Ovary (tissue), 9 donors: ENCODE results near the gene ABCB7. TPM values are rescaled to one million over a fixed set of nuclear protein-coding genes. Genes with fewer than 3 reads are reported as not detected.

ENCODE experiments used
- DNase-seq, 5 donors: peaks; one replicate each; pipeline ENCODE4 v3.0.0-alpha.2; 2019 to 2020
- H3K27ac ChIP-seq, 2 donors: fragments of 200-600 bp; one replicate each; pipeline versions ENCODE4 v1.5.1 to v1.8.0; 2019 to 2022
- H3K27me3 ChIP-seq: fragments of 200-600 bp; one replicate; pipeline ENCODE4 v1.8.0; 2022
- H3K36me3 ChIP-seq: fragments of 200-600 bp; sonication (generic); one replicate; pipeline ENCODE4 v1.5.1; 2019
- H3K4me1 ChIP-seq: one replicate; pipeline ENCODE4 v1.8.1; 2013; ENCODE audit warnings: mild to moderate bottlenecking, moderate library complexity; ENCODE audit not compliant: insufficient read depth
- H3K4me3 ChIP-seq: fragments of 200-600 bp; sonication (generic); one replicate; pipeline ENCODE4 v1.5.1; 2017
- H3K9me3 ChIP-seq, 2 donors: fragments of 200-600 bp in 1 of 2; sonication (generic) in 1 of 2; one replicate each; pipeline versions ENCODE4 v1.5.1 to v1.8.1; 2013 to 2019; ENCODE audit warnings: mild to moderate bottlenecking in 1 of 2, moderate library complexity in 1 of 2
- CTCF ChIP-seq, 3 donors: fragments of 450-650 bp in 2 of 3; fragments of 200-600 bp in 1 of 3; IDR thresholded peaks; one replicate each; pipeline versions ENCODE4 v1.5.1 to v1.8.0; 2016 to 2022; ENCODE audit warnings: antibody characterized with exemption in 3 of 3, mild to moderate bottlenecking in 1 of 3
- EP300 ChIP-seq: sonication (generic); formaldehyde crosslinking; IDR thresholded peaks from one replicate; pipeline ENCODE4 v1.6.1; 2017; ENCODE audit warnings: antibody characterized with exemption
- POLR2A ChIP-seq: fragments of 450-650 bp; IDR thresholded peaks from one replicate; pipeline ENCODE4 v1.6.1; 2017; ENCODE audit warnings: antibody characterized with exemption, mild to moderate bottlenecking, moderate library complexity
- whole genome bisulfite sequencing, 3 donors: extraction: QIAGEN DNeasy Blood & Tissue Kit in 1 of 3; methylation state at CpG; one replicate each; pipeline versions ENCODE4 v1.1.5 to v1.1.7; 2013 to 2017; 5-methylcytosine and 5-hydroxymethylcytosine counted together
- intact Hi-C, 4 donors: fragments of 100-400 bp; cut with DNase I; formaldehyde crosslinking; loops; one replicate each; pipeline versions ENCODE4 v1.11.0 to v1.15.1; 2022 to 2023
- polyA plus RNA-seq, 2 donors: library from polyadenylated mRNA; stranded (reverse); fragments of 200-250 nt in 1 of 2; fragments of 350-450 nt in 1 of 2; fragmentation: Illumina TruSeq in 1 of 2; extraction: RNeasy Lipid Tissue Mini Kit (QIAGEN cat#74804) in 1 of 2; gene quantifications; one replicate each; pipeline ENCODE4 v1.2.3, GENCODE V29; 2013 to 2014
- total RNA-seq, 7 donors: library from RNA; depleted of rRNA in 2 of 7; stranded (reverse); fragments of >200 nt in 2 of 7; fragmentation: NEBNext Ultra II Directional in 3 of 7; extraction: Animal tissue kit (Norgen Biotek cat#: 25700) in 3 of 7; gene quantifications; one replicate each; pipeline versions ENCODE4 v1.1.0 to v1.2.4, GENCODE V29; 2016 to 2023
- donor health status: DM: no; HTN: no; CAD: no; lungs with moderate emphysema.
- donor health status: DM: no; HTN: no; CAD: no.
- donor health status: Bipolar disorder and iron deficiency.
- donor health status: DM: yes; HTN: yes; CAD: no.
- donor health status: DM: no; HTN: no; CAD: no.
- donor health status: DM: yes; HTN: yes; CAD: no.

Gene ABCB7
- total and polyA plus RNA-seq, 9 donors: 14.0 to 53.7 (median 22.4) TPM

GRCh38 chrX:75118296-75118695 is 37.8 kb downstream of the ABCB7 start:
- no peaks in the 10 kb centered on the region for H3K36me3 ChIP-seq
- no peak overlapping the region for H3K27ac ChIP-seq
- H3K27me3 ChIP-seq: no peaks in the 10 kb centered on the region
- intact Hi-C loops: no loop called here
- H3K9me3 ChIP-seq: no peaks in the 10 kb centered on the region
- TF ChIP-seq EP300 (no peak), POLR2A (no peak), CTCF (IDR thresholded peaks at IDR 0.05) (no peak)
- DNase-seq: no peak
- WGBS, 3 donors: 43 to 48% (median 43%) methylated on average over 2 of the region's 2 CpGs
- no peak overlapping the region for H3K4me3 ChIP-seq
- H3K4me1 ChIP-seq: no peaks in the 10 kb centered on the region

- no peak for TF ChIP-seq POLR2A
- TF ChIP-seq CTCF (IDR thresholded peaks at IDR 0.05): no peak
- TF ChIP-seq EP300: no peak
- H3K36me3 ChIP-seq: no peaks in the 10 kb centered on the region
- H3K27me3 ChIP-seq: no peaks in the 10 kb centered on the region
- intact Hi-C loops: no loop called here
- H3K9me3 ChIP-seq: no peaks in the 10 kb centered on the region
- no peak overlapping the region for H3K27ac ChIP-seq
- H3K4me3 ChIP-seq: no peak overlapping the region
- 67 to 81% (median 71%) methylated on average over 5 of the region's 5 CpGs for WGBS, 3 donors
- no peaks in the 10 kb centered on the region for H3K4me1 ChIP-seq
- DNase-seq: no peak
Observed at GRCh38 chrX:75115707-75116413, 40.2 kb downstream of the ABCB7 start.

- intact Hi-C loops: no loop called here
- DNase-seq: no peak
- TF ChIP-seq EP300 (no peak), POLR2A (no peak), CTCF (IDR thresholded peaks at IDR 0.05) (no peak)
- Histone ChIP-seq H3K4me3 (no peak overlapping the region), H3K36me3 (no peaks in the 10 kb centered on the region), H3K27me3 (no peaks in the 10 kb centered on the region), H3K27ac (no peak overlapping the region), H3K9me3 (no peaks in the 10 kb centered on the region), H3K4me1 (no peaks in the 10 kb centered on the region)
- 81 to 93% (median 89%) methylated on average over 3 of the region's 3 CpGs for WGBS, 3 donors
Observed at GRCh38 chrX:75114638-75115037, 41.4 kb downstream of the ABCB7 start.

DNA sequence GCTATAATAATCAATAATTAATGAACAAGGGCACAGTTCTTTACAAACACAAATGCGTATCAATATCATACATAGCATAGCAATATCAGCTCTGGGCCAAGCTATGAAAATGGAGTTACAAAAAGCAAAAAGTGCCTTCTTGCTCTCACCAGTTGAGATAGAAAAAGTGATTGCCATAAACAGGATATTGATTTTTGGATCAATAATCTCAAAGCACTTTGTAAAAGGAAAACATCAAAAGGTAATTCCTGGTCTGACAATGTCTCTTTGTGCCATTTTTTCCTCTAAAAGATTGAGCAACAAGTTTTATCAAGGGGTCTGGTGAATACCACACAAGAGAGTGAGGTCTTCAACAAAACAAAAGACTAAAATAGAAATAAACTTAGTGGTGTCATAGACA is 42.4 kb downstream of the ABCB7 start:
- intact Hi-C loops: no loop called here
- Histone ChIP-seq H3K9me3 (no peaks in the 10 kb centered on the region), H3K27me3 (no peaks in the 10 kb centered on the region), H3K27ac (no peak overlapping the region), H3K4me1 (no peaks in the 10 kb centered on the region), H3K36me3 (no peaks in the 10 kb centered on the region), H3K4me3 (no peak overlapping the region)
- WGBS, 3 donors: 80 to 91% (median 87%) methylated on average over 1 of the region's 1 CpG
- TF ChIP-seq CTCF (IDR thresholded peaks at IDR 0.05) (no peak), EP300 (no peak), POLR2A (no peak)
- DNase-seq: no peak
